ENCODE results near the gene LILRB5.
"Not testable (repeated sequence)": the region's sequence is repeated elsewhere in the genome, so short reads cannot be mapped to it uniquely, and the experiment has no call there.

LILRB5 gene

DNA sequence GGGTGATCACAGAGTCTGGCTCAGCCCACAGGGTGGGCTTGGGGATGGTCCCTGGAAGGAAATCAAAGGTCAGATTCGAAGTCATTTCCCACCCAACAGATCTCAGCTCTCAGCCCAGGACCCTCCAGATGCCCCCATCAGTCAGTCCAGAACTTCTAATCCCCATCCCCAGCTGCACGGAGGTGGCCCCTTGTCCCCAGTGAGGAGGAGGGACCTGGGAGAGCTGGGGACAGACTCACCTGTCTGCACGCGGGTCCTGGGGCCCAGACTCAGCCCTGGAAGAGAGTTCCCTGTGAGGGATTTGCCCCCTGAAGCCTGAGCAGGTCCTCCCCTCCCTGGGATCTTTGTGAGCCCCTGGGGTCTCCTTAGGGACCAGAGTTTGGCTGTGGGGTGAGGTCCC lies 23.0 kb upstream of the LILRB5 start:
- H3K4me3 ChIP-seq (ENCODE audit: low read length in 2 of 2); H2AK5ac ChIP-seq (ENCODE audit: low read depth, low read length); H3K23ac ChIP-seq (ENCODE audit: low read depth, low read length, poor library complexity); H4K8ac ChIP-seq (ENCODE audit: low read depth, low read length); H3K27ac ChIP-seq (replicated peaks; ENCODE audit: low read length); H3K4me1 ChIP-seq (ENCODE audit: control insufficient read depth in 2 of 2, insufficient read depth in 1 of 2, low read depth in 1 of 2, low read length in 2 of 2); H2BK12ac ChIP-seq (ENCODE audit: low read length); H3K4ac ChIP-seq (ENCODE audit: low read length); H2BK15ac ChIP-seq (ENCODE audit: low read length); H3K27me3 ChIP-seq (ENCODE audit: control insufficient read depth in 3 of 3, insufficient read depth in 3 of 3, low read depth in 1 of 3, low read length in 3 of 3); H2BK120ac ChIP-seq (ENCODE audit: low read depth, low read length); H2AFZ ChIP-seq (ENCODE audit: low read length); H3K9me3 ChIP-seq (replicated peaks in 1 of 2; ENCODE audit: control insufficient read depth in 2 of 2, insufficient read depth in 1 of 2, low read depth in 1 of 2, low read length in 2 of 2); H3K14ac ChIP-seq (ENCODE audit: low read length); H3K79me1 ChIP-seq (ENCODE audit: low read depth, low read length); H2BK5ac ChIP-seq (ENCODE audit: low read length); H3K4me2 ChIP-seq (ENCODE audit: insufficient read depth, low read length, poor library complexity, severe bottlenecking); H3K18ac ChIP-seq (ENCODE audit: low read length); H4K91ac ChIP-seq (ENCODE audit: low read depth, low read length, poor library complexity); DNase-seq (ENCODE audit: low spot score); H3K9ac ChIP-seq (ENCODE audit: low read depth, low read length, poor library complexity); H3K36me3 ChIP-seq (replicated peaks in 1 of 2; ENCODE audit: control insufficient read depth in 2 of 2, insufficient read depth in 2 of 2, low read length in 2 of 2): not testable (repeated sequence)
- no CpG with 5 or more reads among the region's 4 CpGs for WGBS, 2 donors (ENCODE audit: extremely low coverage in 2 of 2, insufficient read length in 2 of 2, insufficient replicate concordance in 1 of 2)

DNA sequence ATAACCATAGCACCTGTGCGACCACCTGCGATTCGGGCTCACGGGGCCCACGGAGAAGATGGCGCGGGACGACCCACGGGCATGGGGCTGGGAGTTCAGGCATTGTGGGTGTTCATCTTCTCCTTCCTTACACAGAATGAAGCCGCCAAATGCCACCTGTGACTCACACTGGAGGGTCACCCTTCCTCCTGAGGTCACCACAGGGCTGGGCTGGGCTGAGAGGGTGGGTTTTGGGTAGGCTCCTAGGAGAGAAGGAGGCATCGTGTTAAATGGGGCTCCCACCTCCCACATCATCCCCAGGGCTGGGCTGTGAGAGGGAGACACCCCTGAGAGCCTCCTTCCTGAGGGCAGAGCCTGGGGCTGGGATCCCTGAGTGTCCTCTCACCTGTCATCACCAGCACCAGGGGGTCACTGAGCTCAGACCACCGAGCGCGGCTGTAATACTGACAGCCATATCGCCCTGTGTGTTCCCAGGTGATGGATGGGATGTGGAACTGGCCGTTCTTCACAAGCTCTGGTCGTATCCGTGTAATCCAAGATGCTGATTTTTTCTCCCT lies 22.4 kb upstream of the LILRB5 start:
- H3K4me2 ChIP-seq (ENCODE audit: insufficient read depth, low read length, poor library complexity, severe bottlenecking): no peak overlapping the region
- H3K4me3 ChIP-seq (ENCODE audit: low read length in 2 of 2): no peak overlapping the region
- no peak for DNase-seq (ENCODE audit: low spot score)
- no peak overlapping the region for H2AK5ac ChIP-seq (ENCODE audit: low read depth, low read length)
- no peak overlapping the region for H3K9ac ChIP-seq (ENCODE audit: low read depth, low read length, poor library complexity)
- H2BK12ac ChIP-seq (ENCODE audit: low read length): no peak overlapping the region
- H3K14ac ChIP-seq (ENCODE audit: low read length): no peak overlapping the region
- no peak overlapping the region for H2BK5ac ChIP-seq (ENCODE audit: low read length)
- H3K36me3 ChIP-seq (replicated peaks in 1 of 2; ENCODE audit: control insufficient read depth in 2 of 2, insufficient read depth in 2 of 2, low read length in 2 of 2): no peaks in the 10 kb centered on the region
- H3K9me3 ChIP-seq (replicated peaks in 1 of 2; ENCODE audit: control insufficient read depth in 2 of 2, insufficient read depth in 1 of 2, low read depth in 1 of 2, low read length in 2 of 2): no peaks in the 10 kb centered on the region
- no peak overlapping the region for H3K18ac ChIP-seq (ENCODE audit: low read length)
- H3K27ac ChIP-seq (replicated peaks; ENCODE audit: low read length): no peak overlapping the region
- no peak overlapping the region for H4K91ac ChIP-seq (ENCODE audit: low read depth, low read length, poor library complexity)
- H2AFZ ChIP-seq (ENCODE audit: low read length): no peak overlapping the region
- H3K4ac ChIP-seq (ENCODE audit: low read length): no peak overlapping the region
- no CpG with 5 or more reads among the region's 18 CpGs for WGBS, 2 donors (ENCODE audit: extremely low coverage in 2 of 2, insufficient read length in 2 of 2, insufficient replicate concordance in 1 of 2)
- H3K23ac ChIP-seq (ENCODE audit: low read depth, low read length, poor library complexity): no peak overlapping the region
- H2BK15ac ChIP-seq (ENCODE audit: low read length): no peak overlapping the region
- H3K27me3 ChIP-seq (ENCODE audit: control insufficient read depth in 3 of 3, insufficient read depth in 3 of 3, low read depth in 1 of 3, low read length in 3 of 3): peaks cover 0 to 10% (median 0%) of the 10 kb centered on the region in 3 experiments
- no peaks in the 10 kb centered on the region for H3K4me1 ChIP-seq (ENCODE audit: control insufficient read depth in 2 of 2, insufficient read depth in 1 of 2, low read depth in 1 of 2, low read length in 2 of 2)
- no peak overlapping the region for H2BK120ac ChIP-seq (ENCODE audit: low read depth, low read length)
- H3K79me1 ChIP-seq (ENCODE audit: low read depth, low read length): no peaks in the 10 kb centered on the region
- H4K8ac ChIP-seq (ENCODE audit: low read depth, low read length): no peak overlapping the region

DNA sequence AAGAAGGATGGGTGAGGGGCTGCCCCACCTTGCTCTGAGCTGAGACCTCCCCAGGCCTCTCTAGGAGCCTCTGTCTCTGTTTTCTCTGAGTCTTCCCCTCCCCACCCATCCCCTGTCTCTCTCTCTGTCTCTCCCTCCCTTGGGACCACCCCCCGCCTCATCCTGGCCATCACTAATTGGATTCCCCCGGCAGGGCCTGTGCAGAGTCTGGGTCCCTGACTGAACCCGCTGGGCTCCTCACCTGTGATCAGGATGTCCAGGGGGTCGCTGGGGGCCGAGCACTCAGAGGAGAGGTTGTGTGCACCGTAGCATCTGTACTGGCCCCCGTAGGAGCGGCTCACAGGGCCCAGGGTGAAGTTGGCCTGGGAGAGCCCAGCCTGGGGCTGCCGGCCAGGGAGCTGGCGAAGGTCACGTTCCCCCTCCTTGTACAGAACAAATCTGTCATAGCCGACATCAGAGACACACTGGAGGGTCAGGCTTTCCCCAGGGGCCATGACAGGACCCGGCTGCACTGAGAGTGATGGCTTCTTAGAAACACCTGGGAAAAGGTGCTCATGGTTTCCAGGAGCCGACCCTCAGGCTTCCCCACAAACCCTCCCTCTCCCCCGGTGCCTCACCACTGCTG lies 21.6 kb upstream of the LILRB5 start:
- H3K4me3 ChIP-seq (ENCODE audit: low read length in 2 of 2); H3K4ac ChIP-seq (ENCODE audit: low read length); H4K8ac ChIP-seq (ENCODE audit: low read depth, low read length); H3K4me2 ChIP-seq (ENCODE audit: insufficient read depth, low read length, poor library complexity, severe bottlenecking); H3K79me1 ChIP-seq (ENCODE audit: low read depth, low read length); H2BK5ac ChIP-seq (ENCODE audit: low read length); DNase-seq (ENCODE audit: low spot score); H3K27ac ChIP-seq (replicated peaks; ENCODE audit: low read length); H3K18ac ChIP-seq (ENCODE audit: low read length); H2BK120ac ChIP-seq (ENCODE audit: low read depth, low read length); H3K23ac ChIP-seq (ENCODE audit: low read depth, low read length, poor library complexity); H3K36me3 ChIP-seq (replicated peaks in 1 of 2; ENCODE audit: control insufficient read depth in 2 of 2, insufficient read depth in 2 of 2, low read length in 2 of 2); H3K4me1 ChIP-seq (ENCODE audit: control insufficient read depth in 2 of 2, insufficient read depth in 1 of 2, low read depth in 1 of 2, low read length in 2 of 2); H2BK12ac ChIP-seq (ENCODE audit: low read length); H2BK15ac ChIP-seq (ENCODE audit: low read length); H2AK5ac ChIP-seq (ENCODE audit: low read depth, low read length); H4K91ac ChIP-seq (ENCODE audit: low read depth, low read length, poor library complexity); H3K9me3 ChIP-seq (replicated peaks in 1 of 2; ENCODE audit: control insufficient read depth in 2 of 2, insufficient read depth in 1 of 2, low read depth in 1 of 2, low read length in 2 of 2); H3K14ac ChIP-seq (ENCODE audit: low read length); H3K9ac ChIP-seq (ENCODE audit: low read depth, low read length, poor library complexity); H2AFZ ChIP-seq (ENCODE audit: low read length); H3K27me3 ChIP-seq (ENCODE audit: control insufficient read depth in 3 of 3, insufficient read depth in 3 of 3, low read depth in 1 of 3, low read length in 3 of 3): not testable (repeated sequence)
- no CpG with 5 or more reads among the region's 15 CpGs for WGBS, 2 donors (ENCODE audit: extremely low coverage in 2 of 2, insufficient read length in 2 of 2, insufficient replicate concordance in 1 of 2)

DNA sequence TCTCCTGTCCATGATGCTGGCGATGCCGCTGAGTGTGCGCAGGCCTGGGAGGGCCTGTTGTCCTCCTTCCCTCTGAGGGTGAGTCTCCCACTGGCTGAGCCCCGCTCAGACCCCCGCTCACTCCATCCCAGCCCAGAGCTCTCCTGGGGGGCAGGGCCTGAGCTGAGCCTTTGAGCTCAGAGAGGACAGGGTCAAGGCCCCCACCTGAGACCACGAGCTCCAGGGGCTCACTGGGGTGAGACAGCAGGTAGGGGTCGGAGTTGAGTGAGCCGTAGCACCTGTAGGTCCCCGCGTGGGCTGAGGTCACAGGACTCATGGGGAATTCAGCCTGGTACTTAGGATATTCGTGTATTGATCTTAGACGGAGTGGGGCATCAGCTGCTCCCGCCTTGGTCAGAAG lies 21.0 kb upstream of the LILRB5 start:
- not testable (repeated sequence) for H3K79me1 ChIP-seq (ENCODE audit: low read depth, low read length); H2BK120ac ChIP-seq (ENCODE audit: low read depth, low read length); H3K9me3 ChIP-seq (replicated peaks in 1 of 2; ENCODE audit: control insufficient read depth in 2 of 2, insufficient read depth in 1 of 2, low read depth in 1 of 2, low read length in 2 of 2); H3K9ac ChIP-seq (ENCODE audit: low read depth, low read length, poor library complexity); H3K4ac ChIP-seq (ENCODE audit: low read length); H3K27ac ChIP-seq (replicated peaks; ENCODE audit: low read length); H2AK5ac ChIP-seq (ENCODE audit: low read depth, low read length); H3K14ac ChIP-seq (ENCODE audit: low read length); DNase-seq (ENCODE audit: low spot score); H2BK15ac ChIP-seq (ENCODE audit: low read length); H3K4me2 ChIP-seq (ENCODE audit: insufficient read depth, low read length, poor library complexity, severe bottlenecking); H3K4me1 ChIP-seq (ENCODE audit: control insufficient read depth in 2 of 2, insufficient read depth in 1 of 2, low read depth in 1 of 2, low read length in 2 of 2); H4K91ac ChIP-seq (ENCODE audit: low read depth, low read length, poor library complexity); H2AFZ ChIP-seq (ENCODE audit: low read length); H3K4me3 ChIP-seq (ENCODE audit: low read length in 2 of 2); H4K8ac ChIP-seq (ENCODE audit: low read depth, low read length); H3K27me3 ChIP-seq (ENCODE audit: control insufficient read depth in 3 of 3, insufficient read depth in 3 of 3, low read depth in 1 of 3, low read length in 3 of 3); H3K18ac ChIP-seq (ENCODE audit: low read length); H3K23ac ChIP-seq (ENCODE audit: low read depth, low read length, poor library complexity); H3K36me3 ChIP-seq (replicated peaks in 1 of 2; ENCODE audit: control insufficient read depth in 2 of 2, insufficient read depth in 2 of 2, low read length in 2 of 2); H2BK12ac ChIP-seq (ENCODE audit: low read length)
- WGBS, 2 donors (ENCODE audit: extremely low coverage in 2 of 2, insufficient read length in 2 of 2, insufficient replicate concordance in 1 of 2): no CpG with 5 or more reads among the region's 13 CpGs
- peak overlapping the region; percentile 53 for H2BK5ac ChIP-seq (ENCODE audit: low read length)
